HEK293T (cell line): Measurements from ENCODE around the gene IL21R.
"Not testable (repeated sequence)": the region's sequence is repeated elsewhere in the genome, so short reads cannot be mapped to it uniquely, and the experiment has no call there.

ENCODE experiments used
- CTCF ChIA-PET: fragments of 350-600 bp; formaldehyde crosslinking; extraction: SDS; loops from one replicate; lab custom pipeline; 2021; ENCODE audit warnings: antibody characterized with exemption, inconsistent platforms; lab: Yijun Ruan, JAX
- POLR2A ChIA-PET: fragments of 350-600 bp; formaldehyde crosslinking; extraction: SDS; loops from one replicate; lab custom pipeline; 2020; ENCODE audit warnings: antibody characterized with exemption, inconsistent platforms; lab: Yijun Ruan, JAX
- DNase-seq: peaks from one replicate; pipeline ENCODE4 v3.0.0; 2012; ENCODE audit warnings: mixed read lengths; ENCODE audit errors: extremely low spot score
- ARNT ChIP-seq: fragments of 450-650 bp; IDR thresholded peaks from 2 replicates; pipeline ENCODE4 v1.6.1; 2017; ENCODE audit warnings: mild to moderate bottlenecking
- BHLHE40 ChIP-seq: fragments of 450-650 bp; IDR thresholded peaks from 2 replicates; pipeline ENCODE4 v1.6.1; 2016; ENCODE audit warnings: mild to moderate bottlenecking, moderate library complexity, borderline replicate concordance
- CTBP1 ChIP-seq: fragments of 450-650 bp; IDR thresholded peaks from 2 replicates; pipeline ENCODE4 v1.6.1; 2016; ENCODE audit warnings: borderline replicate concordance
- ELF4 ChIP-seq: fragments of 450-650 bp; IDR thresholded peaks from 2 replicates; pipeline ENCODE4 v1.6.1; 2017; ENCODE audit warnings: antibody characterized with exemption
- FOXA1 ChIP-seq: fragments of 450-650 bp; IDR thresholded peaks from 2 replicates; pipeline ENCODE4 v1.6.1; 2016; ENCODE audit warnings: mild to moderate bottlenecking
- FOXK2 ChIP-seq: fragments of 450-650 bp; IDR thresholded peaks from 2 replicates; pipeline ENCODE4 v1.6.1; 2016; ENCODE audit warnings: mild to moderate bottlenecking
- FOXM1 ChIP-seq: fragments of 450-650 bp; IDR thresholded peaks from 2 replicates; pipeline ENCODE4 v1.6.1; 2017; ENCODE audit warnings: mild to moderate bottlenecking, borderline replicate concordance
- HDGF ChIP-seq: fragments of 450-650 bp; IDR thresholded peaks from 2 replicates; pipeline ENCODE4 v1.6.1; 2017; ENCODE audit warnings: antibody characterized with exemption, borderline replicate concordance
- L3MBTL2 ChIP-seq: fragments of 450-650 bp; conservative IDR thresholded peaks from 2 replicates; pipeline ENCODE4 v1.6.1; 2016; ENCODE audit warnings: mild to moderate bottlenecking
- LEF1 ChIP-seq: fragments of 450-650 bp; IDR thresholded peaks from 2 replicates; pipeline ENCODE4 v1.6.1; 2017; ENCODE audit warnings: mild to moderate bottlenecking, borderline replicate concordance
- NFRKB ChIP-seq: fragments of 450-650 bp; IDR thresholded peaks from 2 replicates; pipeline ENCODE4 v1.6.1; 2016; ENCODE audit warnings: mild to moderate bottlenecking, moderate library complexity
- SP1 ChIP-seq: fragments of 450-650 bp; IDR thresholded peaks from 2 replicates; pipeline ENCODE4 v1.6.1; 2017
- SUZ12 ChIP-seq: fragments of 450-650 bp; IDR thresholded peaks from 2 replicates; pipeline ENCODE4 v1.6.1; 2016; ENCODE audit warnings: mild to moderate bottlenecking
- TARDBP ChIP-seq: fragments of 450-650 bp; IDR thresholded peaks from 2 replicates; pipeline ENCODE4 v1.6.1; 2016
- ZNF384 ChIP-seq: fragments of 450-650 bp; IDR thresholded peaks from 2 replicates; pipeline ENCODE4 v1.6.1; 2016
- TF ChIP-seq, protein P1 (sequence below): fragments of 450-650 bp; IDR thresholded peaks from 2 replicates; pipeline ENCODE4 v1.6.1; 2016

IL21R gene

DNA sequence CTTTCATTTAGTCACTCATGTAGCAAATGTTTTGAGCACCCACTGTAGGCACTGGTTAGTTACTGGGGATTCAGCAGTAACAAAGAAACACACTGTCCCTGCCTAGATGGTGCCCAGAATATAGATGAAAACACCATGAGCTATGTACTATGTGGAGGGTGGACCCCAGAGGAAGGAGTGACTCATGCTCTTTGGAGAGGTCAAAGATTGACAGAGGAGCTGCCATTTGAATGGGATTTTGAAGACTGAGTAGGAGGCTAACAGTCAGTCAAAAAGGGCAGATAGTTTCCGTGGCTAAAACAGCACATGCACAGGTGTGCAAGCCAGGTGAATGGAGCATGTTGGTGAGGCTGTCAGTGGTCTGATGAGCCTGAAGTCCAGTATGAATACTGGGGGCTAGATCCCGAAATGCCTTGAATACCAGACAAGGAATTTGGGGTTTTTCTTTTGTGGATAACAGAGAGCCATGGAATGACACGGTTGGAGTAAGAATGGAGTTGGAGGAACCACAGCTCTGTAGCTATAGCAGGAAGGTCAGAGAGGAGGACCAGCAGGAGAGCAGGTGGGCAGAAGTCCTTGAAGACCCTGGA, 6.1 kb downstream of the IL21R start:
- POLR2A ChIA-PET, result no interaction called here

DNA sequence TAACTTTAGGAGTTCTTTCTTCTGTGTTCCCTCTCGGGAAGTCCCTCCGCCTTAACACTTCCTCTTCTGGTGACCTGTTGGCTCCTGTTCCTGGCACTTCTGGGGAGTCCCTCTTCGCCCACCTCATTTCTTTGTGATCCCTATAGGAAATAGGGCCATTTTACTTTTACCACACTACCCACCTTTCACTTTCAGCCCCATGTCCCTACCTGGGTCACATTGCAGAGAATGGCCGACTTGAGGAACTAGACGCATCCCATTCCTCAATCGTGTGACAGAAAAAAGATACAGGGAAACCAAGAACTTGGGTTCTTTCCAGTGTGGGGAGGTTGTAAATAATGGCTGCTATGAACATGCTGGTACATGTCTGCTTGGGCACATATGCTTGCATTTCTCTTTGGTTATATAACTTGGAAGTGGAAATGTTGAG, 6.6 kb downstream of the IL21R start:
- no peak for DNase-seq
- TF ChIP-seq FOXK2, result no peak
- TF ChIP-seq CTBP1, result no peak
- no peak for TF ChIP-seq ZNF384
- no peak for TF ChIP-seq TARDBP
- TF ChIP-seq SP1, result no peak
- no peak for TF ChIP-seq FOXM1
- no peak for TF ChIP-seq ELF4
- POLR2A ChIA-PET, result no interaction called here
- CTCF ChIA-PET, result no interaction called here

More for the DNA sequence above, 6.1 kb downstream of the IL21R start:
- TF ChIP-seq FOXM1 (no peak), ELF4 (no peak), BHLHE40 (no peak), HDGF (no peak), TARDBP (no peak), NFRKB (no peak)
- CTCF ChIA-PET, result no interaction called here
- DNase-seq, result no peak

DNA sequence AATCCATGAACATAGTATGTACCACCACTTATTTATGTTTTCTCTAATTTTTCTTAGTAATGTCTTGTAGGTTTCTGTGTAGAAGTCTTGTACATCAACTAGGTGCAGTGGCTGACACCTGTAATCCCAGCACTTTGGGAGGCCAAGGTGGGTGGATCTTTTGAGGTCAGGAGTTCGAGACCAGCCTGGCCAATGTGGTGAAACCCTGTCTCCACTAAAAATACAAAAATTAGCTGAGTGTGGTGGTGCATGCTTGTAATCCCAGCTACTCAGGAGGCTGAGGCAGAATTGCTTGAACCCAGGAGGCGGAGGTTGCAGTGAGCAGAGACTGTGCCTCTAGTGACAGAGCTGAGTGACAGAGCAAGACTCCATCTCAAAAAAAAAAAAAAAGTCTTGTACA, 8.0 kb downstream of the IL21R start:
- CTCF ChIA-PET, result interaction anchor here (0.7 kb wide), 1 partner anchor 255 kb away, joined by 3 read pairs; no protein-coding TSS in a partner anchor
- DNase-seq, POLR2A ChIA-PET: not testable (repeated sequence)

DNA sequence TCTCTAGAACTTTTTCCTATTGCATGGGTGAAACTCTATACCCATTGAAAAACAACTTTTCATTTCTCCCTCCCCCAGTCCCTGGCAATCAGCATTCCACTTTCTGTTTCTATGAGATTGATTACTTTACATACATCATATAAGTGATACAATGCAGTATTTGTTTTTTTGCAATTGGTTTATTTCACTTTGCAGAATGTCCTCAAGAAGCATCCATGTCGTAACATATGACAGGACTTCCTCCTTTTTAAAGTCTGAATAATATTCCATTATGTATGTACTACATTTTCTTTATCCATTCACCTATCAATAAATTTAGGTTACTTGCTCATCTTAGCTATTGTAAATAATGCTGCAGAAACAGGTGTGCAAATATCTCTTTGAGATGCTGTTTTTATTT, 8.8 kb downstream of the IL21R start:
- DNase-seq, result no peak
- POLR2A ChIA-PET, result no interaction called here
- CTCF ChIA-PET, result interaction anchor here (0.7 kb wide), 1 partner anchor 254 kb away, joined by 3 read pairs; no protein-coding TSS in a partner anchor
- no peak for TF ChIP-seq FOXA1
- TF ChIP-seq, protein P1, sequence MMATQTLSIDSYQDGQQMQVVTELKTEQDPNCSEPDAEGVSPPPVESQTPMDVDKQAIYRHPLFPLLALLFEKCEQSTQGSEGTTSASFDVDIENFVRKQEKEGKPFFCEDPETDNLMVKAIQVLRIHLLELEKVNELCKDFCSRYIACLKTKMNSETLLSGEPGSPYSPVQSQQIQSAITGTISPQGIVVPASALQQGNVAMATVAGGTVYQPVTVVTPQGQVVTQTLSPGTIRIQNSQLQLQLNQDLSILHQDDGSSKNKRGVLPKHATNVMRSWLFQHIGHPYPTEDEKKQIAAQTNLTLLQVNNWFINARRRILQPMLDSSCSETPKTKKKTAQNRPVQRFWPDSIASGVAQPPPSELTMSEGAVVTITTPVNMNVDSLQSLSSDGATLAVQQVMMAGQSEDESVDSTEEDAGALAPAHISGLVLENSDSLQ, result no peak
- no peak for TF ChIP-seq SUZ12
- no peak for TF ChIP-seq L3MBTL2
- TF ChIP-seq LEF1, result no peak
- TF ChIP-seq BHLHE40, result no peak
- no peak for TF ChIP-seq SP1
- TF ChIP-seq ZNF384, result no peak
- no peak for TF ChIP-seq FOXK2
- no peak for TF ChIP-seq ARNT
- no peak for TF ChIP-seq NFRKB

DNA sequence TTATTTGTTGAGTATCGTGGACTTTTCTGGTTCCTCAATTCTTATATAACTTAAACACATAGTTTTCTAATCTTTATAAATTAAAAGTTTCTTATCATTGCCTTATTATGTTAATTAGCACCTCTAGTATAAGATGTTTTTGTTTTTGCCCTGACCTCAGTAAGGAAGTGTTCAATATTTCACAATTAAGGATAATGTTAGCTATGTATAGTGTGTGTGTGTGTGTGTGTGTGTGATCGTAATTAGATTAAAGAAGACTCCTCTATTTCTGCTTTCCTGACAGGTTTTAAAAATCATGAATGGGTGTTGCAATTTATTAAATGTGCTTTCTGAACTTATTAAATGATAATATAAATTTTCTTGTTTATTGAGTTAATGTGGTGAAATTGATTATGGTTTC, 12.0 kb downstream of the IL21R start:
- TF ChIP-seq HDGF (no peak), FOXK2 (no peak), SUZ12 (no peak), LEF1 (no peak), TARDBP (no peak), ZNF384 (no peak), FOXA1 (no peak), BHLHE40 (no peak)
- TF ChIP-seq, protein P1, result no peak
- no peak for DNase-seq
- POLR2A ChIA-PET, result no interaction called here
- CTCF ChIA-PET, result no interaction called here

DNA sequence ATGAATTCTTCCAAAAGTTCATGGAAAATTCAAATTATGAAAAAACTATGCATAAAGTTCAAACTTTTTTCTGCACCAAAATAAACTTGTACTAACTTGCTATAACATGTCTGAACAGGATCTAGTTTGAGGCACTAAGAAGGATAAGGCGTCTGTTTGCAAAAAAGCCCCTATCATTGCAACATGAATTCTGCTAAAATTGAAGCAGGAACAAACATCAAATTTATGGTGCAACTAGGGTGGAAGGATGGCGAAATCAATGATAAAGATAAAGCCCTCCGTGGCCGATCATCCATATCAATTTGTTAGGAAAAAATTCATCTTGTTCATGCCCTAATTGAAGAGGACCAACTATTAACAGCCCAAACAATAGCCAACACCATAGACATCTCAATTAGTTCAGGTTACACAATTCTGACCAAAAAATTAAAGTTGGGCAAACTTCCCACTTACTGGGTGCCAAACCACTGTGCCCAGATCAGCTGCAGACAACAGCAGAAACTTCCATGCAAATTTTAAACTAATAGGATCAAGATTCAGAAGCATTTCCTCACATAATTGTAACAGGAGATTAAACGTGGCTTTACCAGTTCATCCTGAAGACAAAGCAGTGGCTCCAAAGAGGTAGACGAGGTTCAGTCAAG, 12.9 kb downstream of the IL21R start:
- ChIA-PET CTCF (no interaction called here), POLR2A (no interaction called here)
- DNase-seq, result no peak

DNA sequence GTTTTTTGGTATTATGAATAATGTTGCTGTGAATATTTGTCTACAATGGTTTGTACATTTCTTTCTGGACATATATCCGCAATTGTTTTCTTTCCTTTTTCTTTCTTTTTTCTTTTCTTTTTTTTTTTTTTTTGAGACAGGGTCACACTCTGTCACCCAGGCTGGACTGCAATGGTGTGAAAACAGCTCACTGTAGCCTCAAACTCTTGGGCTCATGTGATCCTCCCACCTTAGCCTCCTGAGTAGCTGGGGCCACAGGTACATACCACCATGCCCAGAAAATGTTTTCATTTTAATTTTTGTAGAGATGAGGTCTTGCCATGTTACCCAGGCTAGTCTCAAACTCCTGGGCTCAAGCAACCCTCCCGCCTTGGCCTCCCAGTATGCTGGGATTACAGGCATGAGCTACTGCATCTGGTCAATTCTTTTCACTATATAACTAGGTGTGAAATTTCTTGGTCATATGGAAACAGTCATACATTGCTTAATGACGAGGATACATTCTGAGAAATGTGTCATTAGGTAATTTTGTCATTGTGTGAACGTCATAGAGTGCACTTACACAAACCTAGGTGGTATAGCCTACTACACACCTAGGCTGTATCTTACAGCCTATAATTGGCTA, 15.2 kb downstream of the IL21R start:
- TF ChIP-seq SP1 (no peak), BHLHE40 (no peak), FOXK2 (no peak), FOXA1 (no peak), L3MBTL2 (no peak), HDGF (no peak), NFRKB (no peak), LEF1 (no peak), TARDBP (no peak), SUZ12 (no peak)
- DNase-seq, result no peak
- POLR2A ChIA-PET, result no interaction called here
- CTCF ChIA-PET, result no interaction called here

More for the DNA sequence above, 12.9 kb downstream of the IL21R start:
- no peak for TF ChIP-seq SP1
- no peak for TF ChIP-seq NFRKB
- no peak for TF ChIP-seq ARNT
- TF ChIP-seq FOXK2, result no peak
- TF ChIP-seq LEF1, result no peak
- TF ChIP-seq HDGF, result no peak
- no peak for TF ChIP-seq L3MBTL2
- TF ChIP-seq FOXA1, result no peak
- TF ChIP-seq CTBP1, result no peak
